T47D (cell line): ENCODE data around the gene PACC1.
A peak's percentile ranks its signal among the peaks of the same experiment; 100 is the strongest.

Experiments used
- DNase-seq, 2 experiments: peaks; one replicate each; pipeline versions ENCODE4 v3.0.0 to v3.0.0-alpha.2; 2011 to 2012; ENCODE audit warnings: low read depth in 1 of 2, low spot score in 1 of 2
- JUND ChIP-seq: IDR thresholded peaks from 2 replicates; pipeline ENCODE4 v1.6.1; 2012; ENCODE audit warnings: low read depth
- in situ Hi-C: cut with HindIII; loops from 2 replicates; pipeline ENCODE4 v1.10.0; 2016; ENCODE audit warnings: low sequenced_read_pairs, low pct_unique_long_range_greater_than_20kb

The PACC1 gene

GRCh38 chr1:212432661-212433576, 18.2 kb upstream of the PACC1 start, which contains the start of gene NENF:
TSS of gene NENF (plus strand) at chr1:212432920. CDS start at chr1:212432944, 24 bp downstream.
- peak; percentile 91 to 97 for DNase-seq
- in situ Hi-C loops: no loop called here
- no peak for TF ChIP-seq JUND

- DNase-seq: no peak
- in situ Hi-C loops: no loop called here
- no peak for TF ChIP-seq JUND
These were observed 17.6 kb upstream of the PACC1 start for GRCh38 chr1:212432272-212432660.

- DNase-seq: no peak
- TF ChIP-seq JUND: no peak
- in situ Hi-C loops: no loop called here
These were observed 17.0 kb upstream of the PACC1 start for GRCh38 chr1:212431644-212432043.

- in situ Hi-C loops: no loop called here
- TF ChIP-seq JUND: no peak
- DNase-seq: no peak
These were observed 16.3 kb upstream of the PACC1 start for GRCh38 chr1:212430955-212431394.

- in situ Hi-C loops: no loop called here
- no peak for DNase-seq
- no peak for TF ChIP-seq JUND
These were observed 15.7 kb upstream of the PACC1 start for GRCh38 chr1:212430416-212430815.

GRCh38 chr1:212428496-212428895, 13.8 kb upstream of the PACC1 start:
- DNase-seq: no peak
- no peak for TF ChIP-seq JUND
- in situ Hi-C loops: no loop called here

GRCh38 chr1:212423879-212424278, 9.2 kb upstream of the PACC1 start:
- no peak for DNase-seq
- in situ Hi-C loops: no loop called here
- TF ChIP-seq JUND: no peak

GRCh38 chr1:212421165-212421564, 6.5 kb upstream of the PACC1 start:
- in situ Hi-C loops: no loop called here
- no peak for DNase-seq
- no peak for TF ChIP-seq JUND

- no peak for DNase-seq
- in situ Hi-C loops: no loop called here
- no peak for TF ChIP-seq JUND
These were observed 588 bp upstream of the PACC1 start for GRCh38 chr1:212415107-212415841.

- no peak for TF ChIP-seq JUND
- in situ Hi-C loops: no loop called here
- no peak for DNase-seq
These were observed 771 bp downstream of the PACC1 start for GRCh38 chr1:212413902-212414327.

- TF ChIP-seq JUND: no peak
- DNase-seq: no peak
- in situ Hi-C loops: no loop called here
These were observed 2.3 kb downstream of the PACC1 start for GRCh38 chr1:212412374-212412773.

- TF ChIP-seq JUND: no peak
- DNase-seq: no peak
- in situ Hi-C loops: no loop called here
These were observed 4.4 kb downstream of the PACC1 start for GRCh38 chr1:212410231-212410820.

GRCh38 chr1:212402666-212403321, 11.9 kb downstream of the PACC1 start:
- no peak for TF ChIP-seq JUND
- in situ Hi-C loops: no loop called here
- no peak for DNase-seq
